OCI-LY3 (cell line): ENCODE measurements around the gene CD248.

Source experiments
- H2AFZ ChIP-seq: fragments of 200-600, 300-600 bp; shearing (Covaris generic); 2 replicates; pipeline ENCODE4 v1.6.0; 2014; ENCODE audit warnings: antibody characterized with exemption, low read depth, low read length
- H3K27ac ChIP-seq: fragments of 200-600, 300-600 bp; sonication (generic); 2 replicates; pipeline ENCODE4 v1.5.1; 2014; ENCODE audit warnings: mild to moderate bottlenecking, low read length, moderate library complexity, mixed read lengths
- H3K27me3 ChIP-seq: fragments of 200-600, 300-600 bp; sonication (generic); 2 replicates; pipeline ENCODE4 v1.6.1; 2014; ENCODE audit warnings: low read depth, low read length, mixed read lengths
- H3K36me3 ChIP-seq: fragments of 200-600, 300-600 bp; sonication (generic); replicated peaks from 2 replicates; pipeline ENCODE3; 2014; ENCODE audit warnings: low read depth, low read length, mixed read lengths
- H3K4me1 ChIP-seq: fragments of 300-600, 200-600 bp; sonication (generic); 2 replicates; pipeline ENCODE4 v1.6.1; 2014; ENCODE audit warnings: low read length, mixed read lengths
- H3K4me2 ChIP-seq: fragments of 200-600, 300-600 bp; sonication (generic); 2 replicates; pipeline ENCODE4 v1.6.1; 2014; ENCODE audit warnings: low read length, mixed read lengths
- H3K4me3 ChIP-seq: fragments of 300-600, 200-600 bp; sonication (generic); 2 replicates; pipeline ENCODE4 v1.5.1; 2014; ENCODE audit warnings: antibody characterized with exemption, mild to moderate bottlenecking, low read length, moderate library complexity
- H3K79me2 ChIP-seq: fragments of 300-600, 200-600 bp; shearing (Covaris generic); 2 replicates; pipeline ENCODE4 v1.6.1; 2014; ENCODE audit warnings: mild to moderate bottlenecking, low read length, mixed read lengths
- H3K9ac ChIP-seq: fragments of 300-600, 200-600 bp; shearing (Covaris generic); 2 replicates; pipeline ENCODE4 v1.6.0; 2014; ENCODE audit warnings: mild to moderate bottlenecking, low read length, moderate library complexity
- H3K9me3 ChIP-seq: fragments of 200-600, 300-600 bp; shearing (Covaris generic); 2 replicates; pipeline ENCODE4 v1.6.1; 2014; ENCODE audit warnings: low read length, mixed read lengths; ENCODE audit not compliant: insufficient read depth
- H4K20me1 ChIP-seq: fragments of 200-600, 300-600 bp; sonication (generic); 2 replicates; pipeline ENCODE4 v1.6.1; 2016; ENCODE audit warnings: low read length, mixed read lengths; ENCODE audit not compliant: insufficient read depth
- EZH2phosphoT487 ChIP-seq: fragments of 200-600 bp; shearing (Covaris generic); IDR thresholded peaks from 2 replicates; pipeline ENCODE4 v1.6.1; 2018; ENCODE audit warnings: antibody characterized with exemption, mixed run types, low read depth
- TF ChIP-seq, protein P1 (sequence below): fragments of 200-600, 300-600 bp; sonication (generic); IDR thresholded peaks from 2 replicates; pipeline ENCODE4 v1.5.1; 2014; ENCODE audit warnings: antibody characterized with exemption, low read length, low read depth

CD248 gene

DNA sequence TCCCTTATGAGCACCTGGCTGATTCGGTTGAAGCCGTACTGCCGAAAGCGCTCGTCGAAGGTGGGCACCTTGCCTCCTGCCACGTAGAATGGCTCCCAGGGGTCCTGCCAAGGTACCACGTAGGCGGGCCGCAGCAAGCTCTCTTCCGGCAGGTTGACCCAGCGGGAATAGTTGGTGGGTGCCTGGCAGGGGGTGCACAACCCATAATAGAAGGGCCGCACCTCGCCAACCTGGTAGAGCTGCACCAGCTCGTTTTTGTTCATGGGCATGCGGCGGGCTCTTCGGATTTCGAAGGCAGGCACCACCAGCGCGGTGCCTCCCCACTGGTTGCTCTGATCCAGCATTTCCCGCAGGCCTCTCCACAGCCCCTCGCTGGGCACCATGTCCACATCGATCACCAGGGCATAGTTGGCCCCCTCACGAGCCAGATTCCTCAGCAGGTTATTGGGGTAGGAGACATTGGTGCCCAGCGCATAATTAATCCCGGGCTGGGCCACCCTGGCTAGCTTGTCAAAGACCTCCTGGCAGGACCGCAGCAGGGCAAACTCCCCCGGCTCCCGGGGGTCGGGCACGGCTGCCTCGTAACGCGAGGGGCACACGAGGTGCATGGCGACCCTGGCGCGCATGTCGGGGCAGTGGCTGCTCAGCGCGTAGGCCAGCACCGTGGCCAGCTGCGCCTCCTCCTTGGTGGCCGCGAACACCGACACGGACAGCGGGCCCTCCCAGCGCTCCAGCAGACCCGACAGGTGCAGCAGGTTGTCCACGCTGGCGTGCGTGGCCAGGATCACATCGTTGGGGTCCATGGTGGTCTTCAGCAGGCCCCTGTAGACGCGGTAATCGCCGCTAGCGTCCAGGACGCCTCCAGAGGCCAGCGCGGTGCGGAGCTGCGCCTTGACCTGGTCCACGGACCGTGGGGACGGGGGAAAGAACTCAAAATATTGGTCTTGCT is 29.9 kb upstream of the CD248 start:
- Histone ChIP-seq H3K27ac (peak overlapping the region; percentile 37; the same call in 1 of the 2 replicates), H3K9me3 (no peaks in the 10 kb centered on the region), H4K20me1 (no peaks in the 10 kb centered on the region), H3K36me3 (peaks cover 6% of the 10 kb centered on the region), H3K27me3 (no peaks in the 10 kb centered on the region), H3K9ac (peak overlapping the region; percentile 89), H3K79me2 (peaks cover 26% of the 10 kb centered on the region), H3K4me3 (peak overlapping the region; percentile 99), H3K4me1 (peaks cover 28% of the 10 kb centered on the region), H2AFZ (peak overlapping the region; percentile 94), H3K4me2 (peak overlapping the region; percentile 94)
- TF ChIP-seq, protein P1, sequence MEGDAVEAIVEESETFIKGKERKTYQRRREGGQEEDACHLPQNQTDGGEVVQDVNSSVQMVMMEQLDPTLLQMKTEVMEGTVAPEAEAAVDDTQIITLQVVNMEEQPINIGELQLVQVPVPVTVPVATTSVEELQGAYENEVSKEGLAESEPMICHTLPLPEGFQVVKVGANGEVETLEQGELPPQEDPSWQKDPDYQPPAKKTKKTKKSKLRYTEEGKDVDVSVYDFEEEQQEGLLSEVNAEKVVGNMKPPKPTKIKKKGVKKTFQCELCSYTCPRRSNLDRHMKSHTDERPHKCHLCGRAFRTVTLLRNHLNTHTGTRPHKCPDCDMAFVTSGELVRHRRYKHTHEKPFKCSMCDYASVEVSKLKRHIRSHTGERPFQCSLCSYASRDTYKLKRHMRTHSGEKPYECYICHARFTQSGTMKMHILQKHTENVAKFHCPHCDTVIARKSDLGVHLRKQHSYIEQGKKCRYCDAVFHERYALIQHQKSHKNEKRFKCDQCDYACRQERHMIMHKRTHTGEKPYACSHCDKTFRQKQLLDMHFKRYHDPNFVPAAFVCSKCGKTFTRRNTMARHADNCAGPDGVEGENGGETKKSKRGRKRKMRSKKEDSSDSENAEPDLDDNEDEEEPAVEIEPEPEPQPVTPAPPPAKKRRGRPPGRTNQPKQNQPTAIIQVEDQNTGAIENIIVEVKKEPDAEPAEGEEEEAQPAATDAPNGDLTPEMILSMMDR, result no peak
- TF ChIP-seq EZH2phosphoT487, result no peak

DNA sequence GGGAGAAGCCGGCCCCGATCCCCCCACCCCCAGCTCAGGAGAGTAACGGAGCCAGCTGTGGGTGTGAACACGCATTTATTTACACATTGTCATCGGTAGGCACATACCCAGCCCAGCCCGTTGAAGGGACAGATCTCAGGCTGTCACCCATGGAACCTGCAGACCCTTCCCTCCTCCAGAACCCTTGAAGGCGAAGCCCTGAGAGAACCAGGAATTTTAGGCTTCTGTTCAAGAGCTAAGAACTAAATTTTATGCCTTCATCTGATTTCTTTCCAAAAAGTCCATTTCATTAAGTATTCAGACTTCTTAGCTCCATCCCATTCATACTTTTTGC is 28.4 kb upstream of the CD248 start:
- Histone ChIP-seq H3K9me3 (no peaks in the 10 kb centered on the region), H3K4me3 (peak overlapping the region; percentile 83), H3K79me2 (peaks cover 26% of the 10 kb centered on the region), H3K9ac (peak overlapping the region; percentile 58), H2AFZ (peak overlapping the region; percentile 65), H3K4me1 (peaks cover 28% of the 10 kb centered on the region), H3K27me3 (no peaks in the 10 kb centered on the region), H3K4me2 (peak overlapping the region; percentile 70), H3K27ac (peak overlapping the region; percentile 13; the same call in 1 of the 2 replicates), H3K36me3 (peaks cover 16% of the 10 kb centered on the region), H4K20me1 (no peaks in the 10 kb centered on the region)
- TF ChIP-seq, protein P1, result no peak
- no peak for TF ChIP-seq EZH2phosphoT487

DNA sequence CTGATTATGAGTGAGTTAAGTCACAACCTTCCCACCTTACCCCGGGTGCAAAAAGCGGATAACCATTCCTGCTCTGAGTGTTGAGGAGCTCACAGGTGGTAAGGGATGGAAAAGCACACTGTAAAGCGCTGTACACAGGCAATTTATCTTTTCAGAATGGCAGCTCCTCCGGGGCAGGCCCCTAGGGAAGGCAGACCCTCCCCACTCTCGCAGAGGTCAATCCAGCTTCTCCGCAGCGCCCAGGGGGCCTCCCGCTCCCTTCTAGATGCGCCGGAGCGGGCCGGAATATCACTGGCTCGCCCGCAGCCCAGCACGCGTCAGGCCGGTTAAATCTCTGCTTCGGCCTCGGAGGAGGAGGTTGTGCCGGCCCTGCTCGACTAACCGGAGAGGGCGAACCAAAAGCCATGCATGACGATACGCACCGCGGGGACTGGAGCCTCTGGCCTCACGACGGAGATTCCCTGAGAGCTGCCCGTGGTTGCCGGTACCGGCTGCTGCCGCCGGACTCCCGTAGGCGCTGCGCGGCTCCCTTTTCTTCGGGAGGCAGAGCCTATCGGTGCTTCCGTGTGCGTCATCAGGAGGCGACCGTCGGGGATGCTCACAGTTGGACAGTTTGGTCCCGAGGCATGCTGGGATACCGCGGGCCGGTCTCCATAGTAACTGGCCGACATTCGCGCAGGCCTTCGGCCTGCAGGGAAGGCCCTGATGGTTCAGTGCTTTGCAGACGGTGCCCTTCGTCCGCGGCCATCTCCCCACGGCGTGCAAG is 27.9 kb upstream of the CD248 start, which contains the start of gene BRMS1:
Gene BRMS1 (minus strand): TSS at position 555 of the 766 bp plus-strand sequence. CDS start 2,870 bp downstream, outside the sequence.
- H3K9ac ChIP-seq, result peak within 1 kb of the TSS; percentile 75
- H3K4me1 ChIP-seq, result peaks cover 28% of the 10 kb centered on the region
- no peak for TF ChIP-seq EZH2phosphoT487
- TF ChIP-seq, protein P1, result no peak
- peaks cover 26% of the 10 kb centered on the region for H3K79me2 ChIP-seq
- peak within 1 kb of the TSS; percentile 13; the same call in 1 of the 2 replicates for H3K27ac ChIP-seq
- peak within 1 kb of the TSS; percentile 88 for H3K4me2 ChIP-seq
- no peaks in the 10 kb centered on the region for H3K9me3 ChIP-seq
- H3K36me3 ChIP-seq, result peaks cover 22% of the 10 kb centered on the region
- H4K20me1 ChIP-seq, result no peaks in the 10 kb centered on the region
- peak within 1 kb of the TSS; percentile 65 for H2AFZ ChIP-seq
- peak within 1 kb of the TSS; percentile 83 for H3K4me3 ChIP-seq
- no peaks in the 10 kb centered on the region for H3K27me3 ChIP-seq

DNA sequence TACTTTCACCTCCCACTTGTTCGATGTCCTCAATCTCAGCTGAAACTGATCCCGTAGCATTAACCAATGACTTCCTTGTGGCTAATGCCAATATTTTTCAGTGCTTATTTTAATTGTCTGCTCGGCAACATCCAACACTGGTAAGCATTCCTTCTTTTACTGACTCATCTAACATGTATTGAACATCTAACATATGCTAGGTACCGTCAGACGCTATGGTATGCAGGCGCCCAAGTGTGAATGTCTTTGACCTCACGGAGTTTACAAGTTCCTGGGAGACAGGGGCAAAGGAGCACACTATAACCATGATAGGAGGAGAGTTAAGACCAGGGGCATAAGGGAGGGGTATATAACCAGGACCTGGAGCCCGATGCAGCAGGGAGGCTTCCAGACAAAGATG is 26.3 kb upstream of the CD248 start:
- no peak overlapping the region for H3K9ac ChIP-seq
- H3K4me2 ChIP-seq, result no peak overlapping the region

More for the DNA sequence above, 26.3 kb upstream of the CD248 start:
- H2AFZ ChIP-seq, result no peak overlapping the region
- H3K4me3 ChIP-seq, result no peak overlapping the region
- peaks cover 27% of the 10 kb centered on the region for H3K36me3 ChIP-seq
- H3K4me1 ChIP-seq, result peaks cover 25% of the 10 kb centered on the region
- no peaks in the 10 kb centered on the region for H4K20me1 ChIP-seq
- H3K79me2 ChIP-seq, result peaks cover 26% of the 10 kb centered on the region
- no peaks in the 10 kb centered on the region for H3K27me3 ChIP-seq
- no peak for TF ChIP-seq EZH2phosphoT487
- TF ChIP-seq, protein P1, result no peak
- H3K27ac ChIP-seq, result no peak overlapping the region
- H3K9me3 ChIP-seq, result no peaks in the 10 kb centered on the region
